Nephron (organoid): Measurements from ENCODE around the gene TMEM203.
A peak's percentile ranks its signal among the peaks of the same experiment; 100 is the strongest.

Experiments
- H3K27ac Mint-ChIP-seq, 3 experiments: 2 replicates each; pipeline ENCODE4 v1.8.0; 2020; ENCODE audit warnings: mixed read lengths in 3 of 3, mild to moderate bottlenecking in 2 of 3, moderate library complexity in 1 of 3
- H3K27me3 Mint-ChIP-seq: 2 replicates; pipeline ENCODE4 v1.8.0; 2021; ENCODE audit warnings: low read depth, mild to moderate bottlenecking, moderate library complexity, mixed read lengths
- H3K36me3 Mint-ChIP-seq: 2 replicates; pipeline ENCODE4 v1.8.0; 2020; ENCODE audit warnings: low read depth, mixed read lengths
- H3K4me1 Mint-ChIP-seq: 2 replicates; pipeline ENCODE4 v1.8.0; 2020; ENCODE audit warnings: mixed read lengths
- H3K4me3 Mint-ChIP-seq, 3 experiments: 2 replicates each; pipeline ENCODE4 v1.8.0; 2020; ENCODE audit warnings: mild to moderate bottlenecking in 3 of 3, mixed read lengths in 3 of 3, moderate library complexity in 2 of 3
- H3K9me3 Mint-ChIP-seq: 2 replicates; pipeline ENCODE4 v1.8.0; 2020; ENCODE audit warnings: mixed read lengths
- TF ChIP-seq, protein P1 (sequence below), 3 experiments: fragments of 200-600 bp; sonication (generic); IDR thresholded peaks; one replicate each; pipeline ENCODE4 v1.5.0; 2021; ENCODE audit warnings: antibody characterized with exemption in 3 of 3; ENCODE audit not compliant: unreplicated experiment in 3 of 3

Gene TMEM203

DNA sequence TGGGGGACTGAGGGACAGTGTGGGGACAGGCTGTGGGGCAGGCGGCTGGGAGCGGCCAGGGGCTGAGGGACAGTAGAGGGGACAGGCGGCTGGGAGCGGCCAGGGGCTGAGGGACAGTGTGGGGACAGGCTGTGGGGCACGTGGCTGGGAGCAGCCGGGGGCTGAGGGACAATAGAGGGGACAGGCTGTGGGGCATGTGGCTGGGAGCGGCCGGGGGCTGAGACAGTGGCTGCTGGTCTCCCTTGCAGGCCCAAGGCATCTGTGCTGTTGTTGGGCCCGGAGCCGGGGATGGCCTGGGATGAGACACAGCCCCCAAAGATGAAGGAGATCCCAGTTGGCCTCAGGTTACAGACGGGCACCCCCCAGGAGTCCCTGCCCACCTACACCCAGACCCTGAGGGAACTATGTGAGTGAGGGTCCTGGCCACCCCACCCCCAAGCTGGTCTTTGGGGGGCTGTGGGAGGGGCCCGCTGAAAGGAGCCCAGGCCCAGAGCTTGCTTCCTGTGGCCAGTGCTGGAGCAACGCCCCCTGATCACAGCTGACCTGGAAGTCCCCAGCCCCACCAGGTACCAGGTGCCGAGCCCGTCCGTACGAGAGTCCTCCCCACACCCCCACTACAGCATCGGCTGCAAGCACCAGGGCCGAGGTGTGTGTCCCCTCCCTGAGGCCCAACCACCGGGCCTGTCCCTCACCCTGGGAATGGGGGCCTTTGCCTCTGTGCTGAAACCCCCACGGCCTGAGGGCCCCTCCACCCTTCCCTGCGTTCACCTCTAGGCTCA, 46.2 kb upstream of the TMEM203 start:
- TF ChIP-seq, protein P1, sequence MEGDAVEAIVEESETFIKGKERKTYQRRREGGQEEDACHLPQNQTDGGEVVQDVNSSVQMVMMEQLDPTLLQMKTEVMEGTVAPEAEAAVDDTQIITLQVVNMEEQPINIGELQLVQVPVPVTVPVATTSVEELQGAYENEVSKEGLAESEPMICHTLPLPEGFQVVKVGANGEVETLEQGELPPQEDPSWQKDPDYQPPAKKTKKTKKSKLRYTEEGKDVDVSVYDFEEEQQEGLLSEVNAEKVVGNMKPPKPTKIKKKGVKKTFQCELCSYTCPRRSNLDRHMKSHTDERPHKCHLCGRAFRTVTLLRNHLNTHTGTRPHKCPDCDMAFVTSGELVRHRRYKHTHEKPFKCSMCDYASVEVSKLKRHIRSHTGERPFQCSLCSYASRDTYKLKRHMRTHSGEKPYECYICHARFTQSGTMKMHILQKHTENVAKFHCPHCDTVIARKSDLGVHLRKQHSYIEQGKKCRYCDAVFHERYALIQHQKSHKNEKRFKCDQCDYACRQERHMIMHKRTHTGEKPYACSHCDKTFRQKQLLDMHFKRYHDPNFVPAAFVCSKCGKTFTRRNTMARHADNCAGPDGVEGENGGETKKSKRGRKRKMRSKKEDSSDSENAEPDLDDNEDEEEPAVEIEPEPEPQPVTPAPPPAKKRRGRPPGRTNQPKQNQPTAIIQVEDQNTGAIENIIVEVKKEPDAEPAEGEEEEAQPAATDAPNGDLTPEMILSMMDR (IDR thresholded peaks at IDR 0.05; ENCODE audit: unreplicated experiment in 3 of 3): no peak
- H3K4me3 Mint-ChIP-seq: no peak overlapping the region
- H3K36me3 Mint-ChIP-seq: no peaks in the 10 kb centered on the region
- peak overlapping the region in 1 of 3 experiments; percentile 35 for H3K27ac Mint-ChIP-seq
- no peaks in the 10 kb centered on the region for H3K27me3 Mint-ChIP-seq
- H3K9me3 Mint-ChIP-seq: no peaks in the 10 kb centered on the region
- H3K4me1 Mint-ChIP-seq: peaks cover 5% of the 10 kb centered on the region

DNA sequence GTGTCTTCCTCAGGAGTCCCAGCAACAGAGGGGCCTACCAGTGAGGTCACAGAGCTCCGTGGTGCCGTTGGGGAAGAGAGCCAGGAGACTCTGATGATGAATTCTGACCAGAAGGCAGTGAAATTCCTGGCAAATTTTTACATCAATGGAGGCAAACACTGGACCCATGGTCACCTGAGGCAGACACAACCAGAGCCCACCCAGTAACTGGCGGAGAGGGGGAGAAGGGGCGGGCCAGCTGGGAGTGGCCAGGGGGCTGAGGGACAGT, 45.7 kb upstream of the TMEM203 start, which contains the start of gene STPG3:
TSS of gene STPG3 (plus strand) at position 93 of the 268 bp plus-strand sequence. CDS start at position 94, 1 bp downstream.
- peak within 1 kb of the TSS in 2 of 3 experiments; percentile 31 to 35 for H3K27ac Mint-ChIP-seq
- H3K4me1 Mint-ChIP-seq: peaks cover 5% of the 10 kb centered on the region
- peak within 1 kb of the TSS in 2 of 3 experiments; percentile 55 for H3K4me3 Mint-ChIP-seq
- no peaks in the 10 kb centered on the region for H3K27me3 Mint-ChIP-seq
- TF ChIP-seq, protein P1 (IDR thresholded peaks at IDR 0.05; ENCODE audit: unreplicated experiment in 3 of 3): no peak
- H3K36me3 Mint-ChIP-seq: no peaks in the 10 kb centered on the region
- no peaks in the 10 kb centered on the region for H3K9me3 Mint-ChIP-seq

DNA sequence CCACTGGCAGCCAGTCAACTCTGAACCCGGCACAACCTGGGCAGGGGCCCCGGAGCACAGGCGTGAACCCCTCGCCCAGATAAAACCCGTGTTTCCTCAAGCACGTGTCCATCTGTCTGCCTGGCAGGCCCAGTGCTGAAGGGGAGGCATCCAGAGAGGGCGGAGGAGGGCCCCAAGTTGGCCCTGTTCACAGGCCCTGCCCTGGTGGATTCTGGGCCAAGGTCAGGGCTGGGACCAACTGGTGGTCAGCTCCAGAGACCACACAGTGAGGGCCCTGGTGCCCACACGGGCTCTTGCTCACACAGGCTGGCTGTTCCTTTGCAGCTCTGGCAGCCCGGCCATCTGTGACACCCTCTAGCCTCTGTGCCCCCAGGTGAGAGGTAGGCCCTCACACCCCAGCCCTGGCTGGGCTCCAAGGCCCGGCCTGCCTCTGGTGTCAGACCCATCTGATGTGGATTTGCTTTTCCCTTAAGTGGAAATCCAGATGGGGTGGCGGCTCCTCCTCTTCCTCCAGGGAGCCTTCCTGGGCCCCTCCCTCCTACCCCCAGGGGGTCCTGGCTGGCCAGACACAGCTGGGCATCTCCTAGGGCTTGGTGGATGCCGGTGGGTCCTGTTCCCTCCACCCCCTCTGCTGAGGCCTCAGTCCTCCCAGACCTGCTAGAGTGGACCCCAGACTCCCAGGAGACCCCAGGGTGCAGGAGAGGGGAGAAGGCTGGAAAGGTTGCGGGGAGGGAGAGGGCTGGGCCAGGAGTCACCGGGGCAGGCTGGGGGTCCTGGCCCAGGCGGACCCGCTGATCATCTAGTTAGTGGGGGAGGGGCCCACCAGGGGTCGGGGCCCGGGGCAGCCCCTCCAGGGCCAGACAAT, 45.1 kb upstream of the TMEM203 start:
- Mint-ChIP-seq H3K36me3 (no peaks in the 10 kb centered on the region), H3K4me3 (no peak overlapping the region), H3K27ac (peak overlapping the region in 1 of 3 experiments; percentile 31), H3K9me3 (no peaks in the 10 kb centered on the region), H3K27me3 (no peaks in the 10 kb centered on the region), H3K4me1 (peaks cover 5% of the 10 kb centered on the region)
- TF ChIP-seq, protein P1 (IDR thresholded peaks at IDR 0.05; ENCODE audit: unreplicated experiment in 3 of 3): no peak

DNA sequence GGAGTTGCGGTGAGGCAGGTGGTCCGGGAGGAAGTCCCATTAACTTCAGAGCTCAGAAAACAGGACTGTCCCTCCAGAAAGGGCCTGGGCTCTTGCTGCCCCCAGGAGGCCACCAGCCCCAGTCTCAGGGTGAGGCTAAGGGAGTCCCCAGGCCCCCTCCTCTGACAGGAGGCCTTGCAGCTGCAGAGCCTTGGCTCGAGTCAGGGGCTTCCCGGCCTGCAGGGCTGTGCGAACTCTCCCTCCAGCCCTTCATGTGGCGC, 42.4 kb upstream of the TMEM203 start:
- Mint-ChIP-seq H3K36me3 (peaks cover 10% of the 10 kb centered on the region), H3K9me3 (no peaks in the 10 kb centered on the region), H3K27me3 (no peaks in the 10 kb centered on the region), H3K4me1 (peaks cover 12% of the 10 kb centered on the region), H3K4me3 (no peak overlapping the region), H3K27ac (peak overlapping the region in 1 of 3 experiments; percentile 66)
- TF ChIP-seq, protein P1 (IDR thresholded peaks at IDR 0.05; ENCODE audit: unreplicated experiment in 3 of 3): no peak

DNA sequence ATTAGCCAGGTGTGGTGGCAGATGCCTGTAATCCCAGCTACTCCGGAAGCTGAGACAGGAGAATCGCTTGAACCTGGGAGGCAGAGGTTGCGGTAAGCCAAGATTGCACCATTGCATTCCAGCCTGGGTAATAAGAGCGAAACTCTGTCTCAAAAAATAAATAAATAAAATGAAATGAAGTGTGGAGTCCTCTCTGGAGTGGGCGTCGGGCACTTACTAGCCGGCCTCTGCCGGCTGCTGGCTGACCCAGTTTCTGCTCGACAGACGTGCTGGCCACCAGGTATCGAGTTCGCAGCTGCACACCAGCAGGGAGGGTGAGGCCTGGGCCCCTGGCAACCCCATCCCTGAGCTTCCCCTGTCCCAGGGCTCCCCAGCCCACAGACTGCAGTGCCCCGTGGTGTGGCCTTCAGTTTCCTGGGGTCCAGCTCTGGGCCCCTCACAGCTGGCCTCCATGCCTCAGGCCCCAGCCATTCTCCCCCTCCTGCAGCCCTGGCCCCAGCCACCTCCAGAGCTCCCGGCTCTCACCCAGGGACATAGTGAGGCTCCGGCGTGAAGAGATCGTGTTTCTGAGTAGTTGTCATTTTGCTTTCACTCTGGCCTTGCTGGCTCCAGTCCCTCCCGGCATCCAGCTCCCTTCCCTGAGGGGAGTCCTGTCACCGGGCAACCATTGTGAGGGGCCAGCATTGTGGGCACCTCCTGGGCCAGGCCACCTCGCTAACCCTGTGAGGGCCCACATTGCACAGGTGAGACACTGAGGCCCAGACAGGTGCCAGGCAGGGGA, 41.9 kb upstream of the TMEM203 start:
- H3K27ac Mint-ChIP-seq: peak overlapping the region in 1 of 3 experiments; percentile 66
- H3K9me3 Mint-ChIP-seq: no peaks in the 10 kb centered on the region
- peaks cover 17% of the 10 kb centered on the region for H3K4me1 Mint-ChIP-seq
- H3K36me3 Mint-ChIP-seq: peaks cover 16% of the 10 kb centered on the region
- no peaks in the 10 kb centered on the region for H3K27me3 Mint-ChIP-seq
- H3K4me3 Mint-ChIP-seq: no peak overlapping the region
- TF ChIP-seq, protein P1 (IDR thresholded peaks at IDR 0.05; ENCODE audit: unreplicated experiment in 3 of 3): no peak
